ENCODE measurements around the gene ALLC.

The ALLC gene

GRCh38 chr2:3725458-3726250 is 67.7 kb downstream of the ALLC start:
- DNase-seq (ENCODE audit: low spot score) = no peak

GRCh38 chr2:3726511-3726910 is 68.5 kb downstream of the ALLC start:
- DNase-seq (ENCODE audit: low spot score) = no peak

GRCh38 chr2:3727397-3728045 is 69.5 kb downstream of the ALLC start:
- no peak for DNase-seq (ENCODE audit: low spot score)

GRCh38 chr2:3728104-3729054 is 70.4 kb downstream of the ALLC start:
- peak; percentile 65 for DNase-seq (ENCODE audit: low spot score)

- DNase-seq (ENCODE audit: low spot score) = no peak
These were observed 71.1 kb downstream of the ALLC start for GRCh38 chr2:3729055-3729448.

GRCh38 chr2:3729786-3730185 is 71.8 kb downstream of the ALLC start:
- DNase-seq (ENCODE audit: low spot score) = no peak

- DNase-seq (ENCODE audit: low spot score) = peak; percentile 36
These were observed 72.6 kb downstream of the ALLC start for GRCh38 chr2:3730646-3731045.

GRCh38 chr2:3731829-3732228 is 73.8 kb downstream of the ALLC start:
- DNase-seq (ENCODE audit: low spot score) = no peak

- DNase-seq (ENCODE audit: low spot score) = no peak
These were observed 78.1 kb downstream of the ALLC start for GRCh38 chr2:3736112-3736511.

GRCh38 chr2:3737128-3737527 is 79.1 kb downstream of the ALLC start:
- DNase-seq (ENCODE audit: low spot score) = no peak

- DNase-seq (ENCODE audit: low spot score) = peak; percentile 69
These were observed 80.5 kb downstream of the ALLC start for GRCh38 chr2:3738454-3738853.

GRCh38 chr2:3739313-3739712 is 81.3 kb downstream of the ALLC start:
- DNase-seq (ENCODE audit: low spot score) = no peak

GRCh38 chr2:3741396-3741795 is 83.4 kb downstream of the ALLC start:
- DNase-seq (ENCODE audit: low spot score) = no peak

GRCh38 chr2:3741867-3742602 is 84.0 kb downstream of the ALLC start:
- DNase-seq (ENCODE audit: low spot score) = no peak

GRCh38 chr2:3742743-3743508 is 84.9 kb downstream of the ALLC start:
- no peak for DNase-seq (ENCODE audit: low spot score)

GRCh38 chr2:3743951-3744555 is 86.1 kb downstream of the ALLC start:
- DNase-seq (ENCODE audit: low spot score) = no peak

- DNase-seq (ENCODE audit: low spot score) = no peak
These were observed 87.9 kb downstream of the ALLC start for GRCh38 chr2:3745920-3746319.

- no peak for DNase-seq (ENCODE audit: low spot score)
These were observed 89.1 kb downstream of the ALLC start for GRCh38 chr2:3747032-3747654.

- no peak for DNase-seq (ENCODE audit: low spot score)
These were observed 89.8 kb downstream of the ALLC start for GRCh38 chr2:3747826-3748225.

GRCh38 chr2:3749201-3749600 is 91.2 kb downstream of the ALLC start:
- no peak for DNase-seq (ENCODE audit: low spot score)

All from RKO (cell line).